Measurements from ENCODE around the gene ADAMTS4. TPM values are rescaled to one million over a fixed set of nuclear protein-coding genes. Genes with fewer than 3 reads are reported as not detected.

The ADAMTS4 gene
- total and polyA plus RNA-seq, 9 of the 15 experiments (the other 6 are each of a cell fraction or from before 2014, with no cell fraction given), result 0.07 to 3.7 (median 0.41) TPM

GRCh38 chr1:161177936-161178244 lies 21.0 kb downstream of the ADAMTS4 start (continued):
- TF ChIP-seq BCLAF1 (IDR thresholded peaks at IDR 0.05; ENCODE audit: borderline replicate concordance in 1 of 2, control insufficient read depth in 1 of 2, low read depth in 2 of 2, low read length in 1 of 2) (no peak), MTA1 (IDR thresholded peaks at IDR 0.05; ENCODE audit: borderline replicate concordance) (0 out of 2 replicates have a peak, but pooled peaks have one; percentile 33), ZNF175 (CRISPR knock-in tag; IDR thresholded peaks at IDR 0.05; ENCODE audit: low read depth) (peak; percentile 11; the same call in 1 of the 2 replicates)

- ChIA-PET CTCF (ENCODE audit: low intra/inter-chr PET ratio) (interaction anchor here (0.7 to 1.7 kb wide), 3 partner anchors 105 to 204 kb away, joined by 3 to 4 read pairs (median 3); no protein-coding TSS in a partner anchor), POLR2A (interaction anchor here (0.6 to 2.3 kb wide), 12 partner anchors 9 to 142 kb away, joined by 3 to 33 read pairs (median 3); partner anchors contain the start of genes NDUFS2 and PPOX)
- WGBS (ENCODE audit: insufficient coverage, low coverage, missing lambda C conversion rate), result under 1% methylated on average over 25 of the region's 50 CpGs
- Histone ChIP-seq H4K20me1 (replicated peaks; ENCODE audit: control insufficient read depth, insufficient read depth, low read length) (no peaks in the 10 kb centered on the region), H3K36me3 (ENCODE audit: control insufficient read depth, insufficient read depth, low read length) (peaks cover 40% of the 10 kb centered on the region), H3K4me1 (replicated peaks in 1 of 2; ENCODE audit: control insufficient read depth in 2 of 2, insufficient read depth in 2 of 2, low read length in 2 of 2) (peaks cover 25 to 42% of the 10 kb centered on the region in 2 experiments; a peak in 4 of 5 replicates), H3K9me1 (ENCODE audit: control insufficient read depth, insufficient read depth, low read length) (no peaks in the 10 kb centered on the region), H3K79me2 (ENCODE audit: control insufficient read depth, insufficient read depth, low read length) (peaks cover 26% of the 10 kb centered on the region), H3K27me3 (ENCODE audit: control insufficient read depth in 2 of 2, insufficient read depth in 2 of 2, low read length in 2 of 2) (no peaks in the 10 kb centered on the region), H3K4me3 (peak within 1 kb of the TSS; percentile 90), H3K9ac (ENCODE audit: insufficient read depth in 1 of 2, low read depth in 2 of 2, low read length in 2 of 2) (peak within 1 kb of the TSS; percentile 87 to 96), H3K9me3 (replicated peaks; ENCODE audit: control insufficient read depth, insufficient read depth, low read depth, low read length) (no peaks in the 10 kb centered on the region), H3K27ac (ENCODE audit: extremely low read depth, low read depth, low read length) (peak within 1 kb of the TSS; percentile 96), H2AFZ (ENCODE audit: low read depth, low read length) (peak within 1 kb of the TSS; percentile 98), H3K4me2 (ENCODE audit: insufficient read depth, low read length) (peak within 1 kb of the TSS; percentile 99)
- ATAC-seq, result peak; percentile 94
- peak; percentile 97 for FAIRE-seq
- intact Hi-C loops (cut with micrococcal nuclease), result loop anchor here (1.0 to 10.0 kb wide), 6 partner anchors 11 to 343 kb away; partner anchors contain the start of genes PPOX and USP21
- BruUV-seq (replicated peaks), result TSS peak; percentile 95
- in situ Hi-C loops (cut with MboI), result no loop called here
- DNase-seq (ENCODE audit: extremely low read depth in 1 of 4, low spot score in 3 of 4), result peak; percentile 91 to 98 (median 98)
- TF ChIP-seq SMAD4 (CRISPR knock-in tag; conservative IDR thresholded peaks at IDR 0.05), result peak; percentile 90
- TF ChIP-seq CCNT2 (IDR thresholded peaks at IDR 0.05; ENCODE audit: borderline replicate concordance, extremely low read depth, insufficient read length, low read depth, low read length), result peak; percentile 49
- TF ChIP-seq IRF9 (tag; IDR thresholded peaks at IDR 0.05), result no peak
- peak; percentile 83 to 94; a peak in 3 of 4 replicates for TF ChIP-seq MAZ (CRISPR knock-in tag; conservative IDR thresholded peaks at IDR 0.05 in 1 of 2, IDR thresholded peaks at IDR 0.05 in 1 of 2)
- TF ChIP-seq NRF1 (conservative IDR thresholded peaks at IDR 0.05 in 1 of 2, IDR thresholded peaks at IDR 0.05 in 1 of 2), result peak; percentile 47 to 65
- no peak for TF ChIP-seq YBX1 (IDR thresholded peaks at IDR 0.05)
- no peak for TF ChIP-seq WHSC1 (IDR thresholded peaks at IDR 0.05; ENCODE audit: low read length)
- TF ChIP-seq HMG20B (CRISPR knock-in tag; IDR thresholded peaks at IDR 0.05), result no peak
- no peak for TF ChIP-seq ZNF274 (IDR thresholded peaks at IDR 0.05; ENCODE audit: borderline replicate concordance, low read depth, low read length)
- no peak for TF ChIP-seq MCM5 (IDR thresholded peaks at IDR 0.05; ENCODE audit: low read depth)
- no peak for TF ChIP-seq ARNT (IDR thresholded peaks at IDR 0.05)
- TF ChIP-seq ZNF436 (CRISPR knock-in tag; IDR thresholded peaks at IDR 0.05), result no peak
These were observed 21.5 kb downstream of the ADAMTS4 start, which contains the start of gene B4GALT3 for GRCh38 chr1:161177112-161177935. Gene B4GALT3 (minus strand): TSS chr1:161177507. CDS start chr1:161176060, 1,447 bp downstream.
